MM.1S (cell line): ENCODE results near the gene EIF4E1B.

Experiments used
- DNase-seq: peaks from one replicate; pipeline ENCODE4 v3.0.0-alpha.2; 2015
- H2AFZ ChIP-seq: fragments of 300-600 bp; sonication (generic); 2 replicates; pipeline ENCODE4 v1.6.0; 2016; ENCODE audit warnings: antibody characterized with exemption, low read length
- H3F3A ChIP-seq: fragments of 300-600 bp; sonication (generic); 2 replicates; pipeline ENCODE4 v1.6.1; 2016; ENCODE audit warnings: mild to moderate bottlenecking, antibody characterized with exemption, low read length, moderate library complexity, mixed read lengths; ENCODE audit not compliant: insufficient read depth
- H3K27ac ChIP-seq: fragments of 300-600 bp; sonication (generic); 2 replicates; pipeline ENCODE4 v1.5.1; 2016; ENCODE audit warnings: mild to moderate bottlenecking, low read length
- H3K27me3 ChIP-seq: fragments of 300-600 bp; sonication (generic); replicated peaks from 2 replicates; pipeline ENCODE4 v1.6.0; 2016; ENCODE audit warnings: low read length; ENCODE audit not compliant: insufficient read depth
- H3K36me3 ChIP-seq: fragments of 300-600 bp; sonication (generic); replicated peaks from 2 replicates; pipeline ENCODE4 v1.6.1; 2016; ENCODE audit warnings: mild to moderate bottlenecking, low read length, mixed read lengths; ENCODE audit not compliant: insufficient read depth
- H3K4me1 ChIP-seq: fragments of 300-600 bp; sonication (generic); 2 replicates; pipeline ENCODE4 v1.6.1; 2016; ENCODE audit warnings: low read length, mixed read lengths
- H3K4me2 ChIP-seq: fragments of 300-600 bp; sonication (generic); 2 replicates; pipeline ENCODE4 v1.6.0; 2016; ENCODE audit warnings: low read depth, low read length
- H3K4me3 ChIP-seq: fragments of 300-600 bp; sonication (generic); 2 replicates; pipeline ENCODE4 v1.5.1; 2016; ENCODE audit warnings: low read length, mixed read lengths
- H3K79me2 ChIP-seq: fragments of 300-600 bp; sonication (generic); 2 replicates; pipeline ENCODE4 v1.6.1; 2016; ENCODE audit warnings: mixed run types, low read length, mixed read lengths
- H3K9ac ChIP-seq: fragments of 300-600 bp; sonication (generic); 2 replicates; pipeline ENCODE4 v1.6.1; 2016; ENCODE audit warnings: low read length, mixed read lengths
- H3K9me2 ChIP-seq: fragments of 300-600 bp; sonication (generic); replicated peaks from 2 replicates; pipeline ENCODE4 v1.6.1; 2016; ENCODE audit warnings: mild to moderate bottlenecking, low read length, mixed read lengths; ENCODE audit not compliant: insufficient read depth
- H3K9me3 ChIP-seq: fragments of 300-600 bp; sonication (generic); replicated peaks from 2 replicates; pipeline ENCODE4 v1.6.1; 2016; ENCODE audit warnings: mild to moderate bottlenecking, low read length, mixed read lengths; ENCODE audit not compliant: insufficient read depth
- H4K20me1 ChIP-seq: fragments of 300-600 bp; sonication (generic); 2 replicates; pipeline ENCODE4 v1.6.1; 2016; ENCODE audit warnings: mild to moderate bottlenecking, low read length, moderate library complexity, mixed read lengths; ENCODE audit not compliant: insufficient read depth
- EZH2 ChIP-seq: fragments of 300-600 bp; sonication (generic); optimal IDR thresholded peaks from 2 replicates; pipeline ENCODE3; 2017; ENCODE audit warnings: low read depth, mild to moderate bottlenecking, antibody characterized with exemption, low read length, mixed read lengths
- EZH2phosphoT487 ChIP-seq: fragments of 300-600 bp; sonication (generic); IDR thresholded peaks from 2 replicates; pipeline ENCODE4 v1.6.1; 2018; ENCODE audit warnings: antibody characterized with exemption, low read length
- TF ChIP-seq, protein P1 (sequence below): fragments of 300-600 bp; sonication (generic); IDR thresholded peaks from 2 replicates; pipeline ENCODE4 v1.5.1; 2016; ENCODE audit warnings: antibody characterized with exemption, low read length, mixed read lengths

Gene EIF4E1B

GRCh38 chr5:176616511-176616910 lies 14.0 kb upstream of the EIF4E1B start:
- Histone ChIP-seq H4K20me1 (no peaks in the 10 kb centered on the region), H3K27ac (no peak overlapping the region), H3K79me2 (no peaks in the 10 kb centered on the region), H3K4me3 (no peak overlapping the region), H3F3A (no peaks in the 10 kb centered on the region), H3K36me3 (no peaks in the 10 kb centered on the region), H3K4me2 (no peak overlapping the region), H3K9me2 (no peaks in the 10 kb centered on the region), H3K4me1 (0 out of 2 replicates have a peak, but pooled peaks cover 1% of the 10 kb centered on the region), H2AFZ (no peak overlapping the region), H3K9me3 (no peaks in the 10 kb centered on the region), H3K27me3 (peaks cover 80% of the 10 kb centered on the region), H3K9ac (no peak overlapping the region)
- no peak for DNase-seq
- TF ChIP-seq EZH2phosphoT487 (no peak), EZH2 (no peak)
- TF ChIP-seq, protein P1, sequence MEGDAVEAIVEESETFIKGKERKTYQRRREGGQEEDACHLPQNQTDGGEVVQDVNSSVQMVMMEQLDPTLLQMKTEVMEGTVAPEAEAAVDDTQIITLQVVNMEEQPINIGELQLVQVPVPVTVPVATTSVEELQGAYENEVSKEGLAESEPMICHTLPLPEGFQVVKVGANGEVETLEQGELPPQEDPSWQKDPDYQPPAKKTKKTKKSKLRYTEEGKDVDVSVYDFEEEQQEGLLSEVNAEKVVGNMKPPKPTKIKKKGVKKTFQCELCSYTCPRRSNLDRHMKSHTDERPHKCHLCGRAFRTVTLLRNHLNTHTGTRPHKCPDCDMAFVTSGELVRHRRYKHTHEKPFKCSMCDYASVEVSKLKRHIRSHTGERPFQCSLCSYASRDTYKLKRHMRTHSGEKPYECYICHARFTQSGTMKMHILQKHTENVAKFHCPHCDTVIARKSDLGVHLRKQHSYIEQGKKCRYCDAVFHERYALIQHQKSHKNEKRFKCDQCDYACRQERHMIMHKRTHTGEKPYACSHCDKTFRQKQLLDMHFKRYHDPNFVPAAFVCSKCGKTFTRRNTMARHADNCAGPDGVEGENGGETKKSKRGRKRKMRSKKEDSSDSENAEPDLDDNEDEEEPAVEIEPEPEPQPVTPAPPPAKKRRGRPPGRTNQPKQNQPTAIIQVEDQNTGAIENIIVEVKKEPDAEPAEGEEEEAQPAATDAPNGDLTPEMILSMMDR = no peak

GRCh38 chr5:176618783-176619182 lies 11.7 kb upstream of the EIF4E1B start:
- H3K79me2 ChIP-seq = no peaks in the 10 kb centered on the region
- H3F3A ChIP-seq = no peaks in the 10 kb centered on the region
- no peak overlapping the region for H3K27ac ChIP-seq
- no peak overlapping the region for H3K4me3 ChIP-seq
- no peaks in the 10 kb centered on the region for H3K4me1 ChIP-seq
- no peaks in the 10 kb centered on the region for H3K9me3 ChIP-seq
- DNase-seq = no peak
- no peaks in the 10 kb centered on the region for H4K20me1 ChIP-seq
- TF ChIP-seq EZH2phosphoT487 = no peak
- no peak for TF ChIP-seq EZH2
- TF ChIP-seq, protein P1 = no peak
- no peak overlapping the region for H3K9ac ChIP-seq
- no peak overlapping the region for H3K4me2 ChIP-seq
- H3K27me3 ChIP-seq = peaks cover 72% of the 10 kb centered on the region
- H3K9me2 ChIP-seq = no peaks in the 10 kb centered on the region
- no peak overlapping the region for H2AFZ ChIP-seq
- H3K36me3 ChIP-seq = no peaks in the 10 kb centered on the region

DNA sequence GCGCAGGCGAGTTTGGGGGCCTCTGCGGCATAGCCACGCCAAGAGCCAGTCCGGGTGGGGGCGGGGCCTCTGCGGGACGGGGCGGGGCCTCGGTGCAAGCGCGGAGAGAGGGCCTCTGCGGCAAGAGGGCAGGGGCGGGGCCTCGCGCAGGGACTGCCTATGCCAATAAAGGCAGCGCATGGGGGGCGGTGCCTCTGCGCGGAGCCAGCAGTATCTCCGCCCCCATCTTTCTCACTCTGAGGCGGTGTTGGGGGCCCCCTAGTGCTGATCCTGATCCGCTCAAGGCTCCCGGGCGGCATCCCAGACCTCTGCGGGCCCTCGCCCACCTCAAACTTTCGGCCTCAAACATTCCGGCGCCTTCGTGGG lies 11.3 kb upstream of the EIF4E1B start:
- TF ChIP-seq EZH2phosphoT487 (no peak), EZH2 (no peak)
- TF ChIP-seq, protein P1 = no peak
- Histone ChIP-seq H3K27me3 (peaks cover 74% of the 10 kb centered on the region), H3K9me2 (no peaks in the 10 kb centered on the region), H4K20me1 (no peaks in the 10 kb centered on the region), H3F3A (no peaks in the 10 kb centered on the region), H3K9ac (no peak overlapping the region), H3K9me3 (no peaks in the 10 kb centered on the region), H3K27ac (no peak overlapping the region), H3K4me2 (no peak overlapping the region), H3K36me3 (no peaks in the 10 kb centered on the region), H3K4me1 (no peaks in the 10 kb centered on the region), H3K79me2 (no peaks in the 10 kb centered on the region), H3K4me3 (no peak overlapping the region), H2AFZ (no peak overlapping the region)
- DNase-seq = no peak
